ENCODE measurements around the gene EVI5.
"Not testable (repeated sequence)": the region's sequence is repeated elsewhere in the genome, so short reads cannot be mapped to it uniquely, and the experiment has no call there.

The EVI5 gene

DNA sequence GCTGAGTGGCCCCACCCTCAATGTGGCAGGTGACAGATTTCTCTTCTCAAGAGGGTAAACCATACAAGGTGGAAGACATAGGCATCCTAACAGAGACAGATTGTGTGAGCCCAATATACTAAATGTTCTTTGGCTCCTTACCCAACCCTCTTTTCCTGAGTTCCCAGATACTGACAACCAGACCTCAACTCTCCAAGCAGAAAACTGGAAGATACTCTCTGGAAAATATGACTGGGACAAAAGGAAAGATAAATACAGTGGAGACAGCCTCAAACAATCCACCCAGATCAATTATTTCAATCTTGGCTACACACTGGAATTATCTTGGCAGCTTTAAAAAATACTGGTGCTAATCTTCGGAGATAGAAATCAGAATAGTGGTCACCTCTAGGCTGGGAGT lies 6.5 kb downstream of the EVI5 start:
- ATAC-seq (ENCODE audit: low read depth), result no peak
- no peak for DNase-seq (ENCODE audit: low spot score in 2 of 2)
- Mint-ChIP-seq H3K4me3 (no peak overlapping the region), H3K36me3 (peaks cover 12% of the 10 kb centered on the region), H3K27me3 (no peaks in the 10 kb centered on the region), H3K4me1 (peaks cover 20% of the 10 kb centered on the region), H3K27ac (no peak overlapping the region), H3K9me3 (no peaks in the 10 kb centered on the region)

DNA sequence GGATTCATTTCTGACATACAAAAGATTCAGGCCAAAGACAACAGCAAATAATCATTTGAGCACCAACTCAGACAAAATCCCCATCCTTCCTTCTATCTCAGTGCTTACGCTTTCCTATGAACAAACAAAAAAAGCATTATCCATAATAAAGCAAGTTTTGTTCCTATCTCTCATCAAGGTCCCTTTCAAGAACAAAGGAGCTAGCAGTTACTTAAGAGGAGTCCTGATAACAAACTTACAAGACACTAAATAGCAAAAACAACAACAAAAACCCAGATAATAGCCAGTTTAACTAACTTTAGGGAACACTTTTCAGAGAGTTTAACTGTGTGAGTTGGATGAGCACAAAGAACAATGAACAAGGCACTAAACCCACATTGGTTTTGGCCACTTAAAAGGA lies 10.5 kb downstream of the EVI5 start:
- Mint-ChIP-seq H3K36me3 (peaks cover 16% of the 10 kb centered on the region), H3K9me3 (no peaks in the 10 kb centered on the region), H3K4me1 (peaks cover 13% of the 10 kb centered on the region), H3K27me3 (no peaks in the 10 kb centered on the region), H3K4me3 (no peak overlapping the region), H3K27ac (no peak overlapping the region)
- ATAC-seq (ENCODE audit: low read depth) (no peak), DNase-seq (ENCODE audit: low spot score in 2 of 2) (no peak)

GRCh38 chr1:92773749-92774148 lies 11.2 kb downstream of the EVI5 start:
- DNase-seq (ENCODE audit: low spot score in 2 of 2); H3K27ac Mint-ChIP-seq; H3K4me3 Mint-ChIP-seq; ATAC-seq (ENCODE audit: low read depth); H3K9me3 Mint-ChIP-seq; H3K27me3 Mint-ChIP-seq: not testable (repeated sequence)
- H3K36me3 Mint-ChIP-seq, result peaks cover 16% of the 10 kb centered on the region
- H3K4me1 Mint-ChIP-seq, result peaks cover 15% of the 10 kb centered on the region

DNA sequence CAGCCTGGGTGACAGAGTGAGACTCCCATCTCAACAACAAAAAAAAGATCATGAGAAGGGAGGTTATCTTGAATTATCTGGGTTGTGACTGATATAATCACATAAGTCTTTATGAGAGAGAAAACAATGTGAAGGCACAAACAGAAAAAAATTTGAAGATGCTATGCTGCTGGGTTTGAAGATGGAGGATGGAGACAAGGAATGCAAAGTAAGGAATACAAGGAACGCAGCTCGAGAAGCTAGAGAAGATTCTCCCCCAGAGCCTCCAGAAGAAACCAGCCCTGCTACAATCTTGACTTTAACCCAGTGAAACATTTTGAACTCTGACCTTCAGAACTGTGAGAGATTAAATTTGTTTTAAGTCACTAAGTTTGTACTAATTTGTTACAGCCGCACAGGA lies 15.1 kb downstream of the EVI5 start:
- H3K4me1 Mint-ChIP-seq, result peaks cover 13% of the 10 kb centered on the region
- no peak for DNase-seq (ENCODE audit: low spot score in 2 of 2)
- peaks cover 3% of the 10 kb centered on the region for H3K9me3 Mint-ChIP-seq

GRCh38 chr1:92768915-92769314 lies 16.0 kb downstream of the EVI5 start:
- no peaks in the 10 kb centered on the region for H3K27me3 Mint-ChIP-seq
- no peak overlapping the region for H3K4me3 Mint-ChIP-seq
- peaks cover 3% of the 10 kb centered on the region for H3K9me3 Mint-ChIP-seq
- peaks cover 14% of the 10 kb centered on the region for H3K36me3 Mint-ChIP-seq
- peaks cover 8% of the 10 kb centered on the region for H3K4me1 Mint-ChIP-seq
- H3K27ac Mint-ChIP-seq, result no peak overlapping the region
- no peak for DNase-seq (ENCODE audit: low spot score in 2 of 2)
- ATAC-seq (ENCODE audit: low read depth), result no peak

More for the DNA sequence above, 15.1 kb downstream of the EVI5 start:
- ATAC-seq (ENCODE audit: low read depth), result no peak
- peaks cover 14% of the 10 kb centered on the region for H3K36me3 Mint-ChIP-seq
- H3K4me3 Mint-ChIP-seq, result no peak overlapping the region
- H3K27ac Mint-ChIP-seq, result no peak overlapping the region
- H3K27me3 Mint-ChIP-seq, result no peaks in the 10 kb centered on the region

- Mint-ChIP-seq H3K27me3 (no peaks in the 10 kb centered on the region), H3K4me3 (no peak overlapping the region), H3K9me3 (peaks cover 3% of the 10 kb centered on the region), H3K36me3 (peaks cover 14% of the 10 kb centered on the region), H3K4me1 (peaks cover 8% of the 10 kb centered on the region), H3K27ac (no peak overlapping the region)
- no peak for ATAC-seq (ENCODE audit: low read depth)
- no peak for DNase-seq (ENCODE audit: low spot score in 2 of 2)
Observed at GRCh38 chr1:92768296-92768695, 16.6 kb downstream of the EVI5 start.

DNA sequence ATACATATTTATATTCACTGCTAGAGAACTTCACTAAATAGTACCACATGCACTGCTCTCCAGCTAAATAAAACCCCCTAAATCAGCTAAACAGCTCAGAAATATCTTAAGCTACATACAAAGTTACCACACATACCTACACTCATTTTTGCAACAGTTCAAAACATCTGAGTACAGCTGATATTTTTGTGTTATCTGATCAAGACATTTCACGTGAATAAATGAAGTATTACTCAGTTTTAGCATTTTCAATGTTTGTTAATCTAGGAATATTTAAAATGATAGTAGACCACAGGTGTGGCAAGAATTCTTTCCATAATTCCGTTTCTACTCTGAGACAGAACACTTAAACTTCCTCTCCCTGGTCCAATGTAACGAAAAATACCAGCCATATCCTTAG lies 20.8 kb downstream of the EVI5 start:
- no peak overlapping the region for H3K27ac Mint-ChIP-seq
- H3K36me3 Mint-ChIP-seq, result peaks cover 9% of the 10 kb centered on the region
- H3K9me3 Mint-ChIP-seq, result peaks cover 3% of the 10 kb centered on the region
- H3K4me1 Mint-ChIP-seq, result peaks cover 6% of the 10 kb centered on the region
- H3K27me3 Mint-ChIP-seq, result no peaks in the 10 kb centered on the region
- no peak overlapping the region for H3K4me3 Mint-ChIP-seq
- no peak for ATAC-seq (ENCODE audit: low read depth)
- DNase-seq (ENCODE audit: low spot score in 2 of 2), result no peak

GRCh38 chr1:92762355-92762754 lies 22.6 kb downstream of the EVI5 start:
- Mint-ChIP-seq H3K4me1 (peaks cover 4% of the 10 kb centered on the region), H3K27ac (no peak overlapping the region), H3K36me3 (peaks cover 3% of the 10 kb centered on the region), H3K4me3 (no peak overlapping the region), H3K27me3 (no peaks in the 10 kb centered on the region), H3K9me3 (no peaks in the 10 kb centered on the region)
- DNase-seq (ENCODE audit: low spot score in 2 of 2), result no peak
- ATAC-seq (ENCODE audit: low read depth), result no peak

DNA sequence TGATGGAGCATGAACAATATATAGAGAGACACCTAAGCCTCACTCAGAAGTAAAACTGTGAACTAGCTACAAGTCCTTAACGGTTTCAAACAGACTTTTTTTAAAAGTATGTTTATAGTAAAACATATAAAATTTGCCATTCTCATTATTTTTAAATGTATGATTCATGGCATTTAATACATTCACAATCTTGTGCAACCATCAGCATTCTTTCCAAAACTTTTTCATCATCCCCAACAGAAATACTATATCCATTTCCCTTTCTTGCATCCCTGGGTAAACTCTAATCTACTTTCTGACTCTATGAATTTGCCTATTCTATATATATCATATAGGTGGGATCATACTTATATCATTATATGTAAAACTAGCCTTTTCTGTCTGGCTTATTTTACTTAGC lies 25.5 kb downstream of the EVI5 start:
- no peak for ATAC-seq (ENCODE audit: low read depth)
- Mint-ChIP-seq H3K27ac (no peak overlapping the region), H3K4me3 (no peak overlapping the region), H3K36me3 (peaks cover 14% of the 10 kb centered on the region), H3K9me3 (no peaks in the 10 kb centered on the region), H3K27me3 (no peaks in the 10 kb centered on the region), H3K4me1 (peaks cover 7% of the 10 kb centered on the region)
- no peak for DNase-seq (ENCODE audit: low spot score in 2 of 2)

DNA sequence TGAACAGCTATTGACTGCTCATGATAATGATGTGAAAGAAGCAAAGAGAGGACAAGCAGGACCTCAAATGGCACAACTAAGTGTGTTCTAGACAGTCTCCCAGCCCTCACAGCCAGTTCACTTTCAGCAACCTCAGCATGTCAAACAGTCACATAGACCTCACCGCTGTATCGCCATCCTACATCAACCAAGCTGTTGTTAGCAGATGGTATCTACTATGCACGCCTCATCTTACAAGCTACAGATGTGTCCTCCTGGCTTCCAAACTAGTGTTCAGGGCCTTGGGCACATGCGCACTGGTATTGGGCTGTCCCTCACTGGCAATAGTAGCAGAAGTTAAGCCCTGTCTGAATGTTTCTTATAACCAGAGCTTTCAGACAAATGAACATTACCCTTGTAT lies 28.4 kb downstream of the EVI5 start:
- no peaks in the 10 kb centered on the region for H3K27me3 Mint-ChIP-seq
- no peaks in the 10 kb centered on the region for H3K9me3 Mint-ChIP-seq

GRCh38 chr1:92755541-92756461 lies 29.1 kb downstream of the EVI5 start:
- Mint-ChIP-seq H3K27ac (no peak overlapping the region), H3K27me3 (no peaks in the 10 kb centered on the region), H3K9me3 (no peaks in the 10 kb centered on the region), H3K4me1 (peaks cover 13% of the 10 kb centered on the region), H3K4me3 (no peak overlapping the region), H3K36me3 (peaks cover 14% of the 10 kb centered on the region)
- DNase-seq (ENCODE audit: low spot score in 2 of 2), result no peak
- no peak for ATAC-seq (ENCODE audit: low read depth)

More for the DNA sequence above, 28.4 kb downstream of the EVI5 start:
- DNase-seq (ENCODE audit: low spot score in 2 of 2) (no peak), ATAC-seq (ENCODE audit: low read depth) (no peak)
- Mint-ChIP-seq H3K36me3 (peaks cover 14% of the 10 kb centered on the region), H3K4me3 (no peak overlapping the region), H3K4me1 (peaks cover 9% of the 10 kb centered on the region), H3K27ac (no peak overlapping the region)

DNA sequence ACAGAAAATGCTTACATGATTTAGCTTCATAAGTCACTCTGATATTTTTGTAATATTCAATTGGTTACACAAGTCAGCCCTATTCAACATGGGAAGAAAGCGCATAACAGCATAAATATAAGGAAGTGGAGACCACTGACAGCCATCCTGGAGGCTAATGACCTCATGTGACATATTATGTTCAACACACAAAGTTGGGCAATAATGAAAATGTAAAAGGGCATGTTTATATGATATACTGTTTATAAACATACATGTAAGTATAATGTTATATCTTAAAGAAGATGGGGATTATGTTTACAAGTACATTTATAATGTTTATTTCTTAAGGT lies 30.2 kb downstream of the EVI5 start:
- peaks cover 19% of the 10 kb centered on the region for H3K4me1 Mint-ChIP-seq
- H3K27me3 Mint-ChIP-seq, result no peaks in the 10 kb centered on the region
- DNase-seq (ENCODE audit: low spot score in 2 of 2) (no peak), ATAC-seq (ENCODE audit: low read depth) (no peak)
- H3K4me3 Mint-ChIP-seq, result no peak overlapping the region
- peaks cover 13% of the 10 kb centered on the region for H3K36me3 Mint-ChIP-seq
- H3K27ac Mint-ChIP-seq, result no peak overlapping the region
- H3K9me3 Mint-ChIP-seq, result no peaks in the 10 kb centered on the region

DNA sequence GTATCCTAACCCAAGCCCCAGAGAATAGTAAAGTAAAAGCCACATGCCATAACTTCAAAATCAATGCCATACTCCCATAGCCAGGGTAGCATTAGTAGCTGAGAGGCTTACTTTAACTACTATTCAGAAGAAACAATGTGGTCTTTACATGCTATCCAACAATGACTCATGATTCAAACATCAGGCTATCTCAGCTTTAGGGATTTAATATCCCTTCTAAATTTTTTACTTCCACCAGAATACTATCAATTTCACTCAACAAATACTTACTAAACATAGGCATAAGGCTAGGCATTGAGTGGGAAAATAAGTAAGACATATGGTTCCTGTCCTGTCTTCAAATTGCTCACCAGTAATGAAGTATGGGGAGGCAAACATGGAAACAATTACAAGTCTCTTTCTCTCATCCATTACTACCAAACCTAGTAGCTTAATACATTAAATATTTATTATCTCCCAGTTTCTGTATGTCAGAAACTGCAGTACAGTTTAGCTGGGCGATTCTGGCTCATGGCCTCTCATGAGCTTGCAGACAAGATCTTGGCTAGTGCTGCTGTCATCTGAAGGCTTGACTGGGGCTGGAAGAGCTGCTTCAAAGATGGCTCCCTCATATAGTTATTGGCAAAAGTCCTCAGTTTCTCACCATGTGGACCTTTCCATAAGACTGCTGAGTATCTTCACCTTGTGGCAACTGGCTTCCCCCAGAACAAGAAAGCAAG lies 30.7 kb downstream of the EVI5 start:
- Mint-ChIP-seq H3K4me3 (no peak overlapping the region), H3K27me3 (no peaks in the 10 kb centered on the region), H3K4me1 (peaks cover 21% of the 10 kb centered on the region), H3K27ac (no peak overlapping the region), H3K9me3 (no peaks in the 10 kb centered on the region), H3K36me3 (peaks cover 13% of the 10 kb centered on the region)
- no peak for DNase-seq (ENCODE audit: low spot score in 2 of 2)
- ATAC-seq (ENCODE audit: low read depth), result no peak

- Mint-ChIP-seq H3K27me3 (no peaks in the 10 kb centered on the region), H3K36me3 (peaks cover 13% of the 10 kb centered on the region), H3K4me3 (no peak overlapping the region), H3K9me3 (no peaks in the 10 kb centered on the region), H3K27ac (no peak overlapping the region), H3K4me1 (peaks cover 24% of the 10 kb centered on the region)
- DNase-seq (ENCODE audit: low spot score in 2 of 2) (no peak), ATAC-seq (ENCODE audit: low read depth) (no peak)
Observed at GRCh38 chr1:92752719-92753118, 32.2 kb downstream of the EVI5 start.

All from memory B cell (primary cell).